HEK293 (cell line): ENCODE results near the gene S100A3.

Source experiments
- EGR2 ChIP-seq: fragments of 450-650 bp; formaldehyde crosslinking; IDR thresholded peaks from 2 replicates; pipeline ENCODE4 v1.5.1; 2016; ENCODE audit warnings: low read depth, missing biosample characterization, missing genetic modification characterization
- GLI2 ChIP-seq: fragments of 450-650 bp; formaldehyde crosslinking; IDR thresholded peaks from 2 replicates; pipeline ENCODE4; 2017; ENCODE audit warnings: missing biosample characterization, missing genetic modification characterization, low read depth, borderline replicate concordance
- GLIS2 ChIP-seq: fragments of 450-650 bp; formaldehyde crosslinking; IDR thresholded peaks from 2 replicates; pipeline ENCODE4 v1.5.1; 2016; ENCODE audit warnings: missing biosample characterization, missing genetic modification characterization
- KLF16 ChIP-seq: fragments of 450-650 bp; formaldehyde crosslinking; IDR thresholded peaks from 2 replicates; pipeline ENCODE4 v1.5.1; 2017; ENCODE audit warnings: missing biosample characterization, missing genetic modification characterization
- OSR2 ChIP-seq: fragments of 450-650 bp; formaldehyde crosslinking; IDR thresholded peaks from 2 replicates; pipeline ENCODE4 v1.5.1; 2016; ENCODE audit warnings: missing biosample characterization, missing genetic modification characterization
- RBAK ChIP-seq: fragments of 450-650 bp; formaldehyde crosslinking; IDR thresholded peaks from 2 replicates; pipeline ENCODE4 v1.5.1; 2016; ENCODE audit warnings: missing biosample characterization, missing genetic modification characterization
- SP7 ChIP-seq: fragments of 450-650 bp; formaldehyde crosslinking; IDR thresholded peaks from 2 replicates; pipeline ENCODE4 v1.5.1; 2016; ENCODE audit warnings: missing biosample characterization, missing genetic modification characterization
- ZBTB21 ChIP-seq: fragments of 450-650 bp; formaldehyde crosslinking; IDR thresholded peaks from 2 replicates; pipeline ENCODE4 v1.5.1; 2017; ENCODE audit warnings: missing biosample characterization, missing genetic modification characterization
- ZNF121 ChIP-seq: fragments of 450-650 bp; formaldehyde crosslinking; IDR thresholded peaks from 2 replicates; pipeline ENCODE4 v1.5.1; 2016; ENCODE audit warnings: missing biosample characterization, missing genetic modification characterization
- ZNF140 ChIP-seq: fragments of 450-650 bp; formaldehyde crosslinking; IDR thresholded peaks from 2 replicates; pipeline ENCODE4 v1.5.1; 2016; ENCODE audit warnings: missing biosample characterization, missing genetic modification characterization
- ZNF174 ChIP-seq: fragments of 450-650 bp; formaldehyde crosslinking; IDR thresholded peaks from 2 replicates; pipeline ENCODE4 v1.5.0; 2017; ENCODE audit warnings: missing biosample characterization, mild to moderate bottlenecking, missing genetic modification characterization
- ZNF18 ChIP-seq: fragments of 450-650 bp; formaldehyde crosslinking; IDR thresholded peaks from 2 replicates; pipeline ENCODE4 v1.5.1; 2016; ENCODE audit warnings: missing biosample characterization, missing genetic modification characterization
- ZNF2 ChIP-seq: fragments of 450-650 bp; formaldehyde crosslinking; IDR thresholded peaks from 2 replicates; pipeline ENCODE4 v1.5.1; 2016; ENCODE audit warnings: missing biosample characterization, missing genetic modification characterization
- ZNF23 ChIP-seq: fragments of 450-650 bp; formaldehyde crosslinking; IDR thresholded peaks from 2 replicates; pipeline ENCODE4 v1.5.1; 2016; ENCODE audit warnings: missing biosample characterization, missing genetic modification characterization, borderline replicate concordance
- ZNF24 ChIP-seq: fragments of 450-650 bp; formaldehyde crosslinking; IDR thresholded peaks from 2 replicates; pipeline ENCODE4 v1.5.1; 2016; ENCODE audit warnings: missing biosample characterization, missing genetic modification characterization
- ZNF266 ChIP-seq: fragments of 450-650 bp; formaldehyde crosslinking; IDR thresholded peaks from 2 replicates; pipeline ENCODE4 v1.5.1; 2016; ENCODE audit warnings: missing biosample characterization, missing genetic modification characterization, low read depth
- ZNF398 ChIP-seq: fragments of 450-650 bp; formaldehyde crosslinking; IDR thresholded peaks from 2 replicates; pipeline ENCODE4 v1.5.1; 2017; ENCODE audit warnings: missing biosample characterization, missing genetic modification characterization
- ZNF529 ChIP-seq: fragments of 450-650 bp; formaldehyde crosslinking; IDR thresholded peaks from 2 replicates; pipeline ENCODE4 v1.5.1; 2017; ENCODE audit warnings: missing genetic modification characterization, missing biosample characterization; ENCODE audit not compliant: insufficient replicate concordance
- ZNF558 ChIP-seq: fragments of 450-650 bp; formaldehyde crosslinking; IDR thresholded peaks from 2 replicates; pipeline ENCODE4 v1.5.1; 2016; ENCODE audit warnings: missing biosample characterization, missing genetic modification characterization
- ZNF623 ChIP-seq: fragments of 450-650 bp; formaldehyde crosslinking; IDR thresholded peaks from 2 replicates; pipeline ENCODE4 v1.5.1; 2016; ENCODE audit warnings: missing biosample characterization, missing genetic modification characterization
- ZNF76 ChIP-seq: fragments of 450-650 bp; formaldehyde crosslinking; IDR thresholded peaks from 2 replicates; pipeline ENCODE4; 2016; ENCODE audit warnings: low read depth, missing biosample characterization, missing genetic modification characterization, borderline replicate concordance
- TF ChIP-seq, protein P1 (sequence below): fragments of 450-650 bp; formaldehyde crosslinking; IDR thresholded peaks from 2 replicates; pipeline ENCODE4 v1.5.1; 2016; ENCODE audit warnings: missing biosample characterization, missing genetic modification characterization, low read depth
- TF ChIP-seq, protein P2 (sequence below): fragments of 450-650 bp; formaldehyde crosslinking; IDR thresholded peaks from 2 replicates; pipeline ENCODE4 v1.5.1; 2017; ENCODE audit warnings: missing biosample characterization, missing genetic modification characterization
- TF ChIP-seq, protein P3 (sequence below): fragments of 450-650 bp; formaldehyde crosslinking; IDR thresholded peaks from 2 replicates; pipeline ENCODE4 v1.5.1; 2016; ENCODE audit warnings: missing biosample characterization, missing genetic modification characterization

S100A3 gene

DNA sequence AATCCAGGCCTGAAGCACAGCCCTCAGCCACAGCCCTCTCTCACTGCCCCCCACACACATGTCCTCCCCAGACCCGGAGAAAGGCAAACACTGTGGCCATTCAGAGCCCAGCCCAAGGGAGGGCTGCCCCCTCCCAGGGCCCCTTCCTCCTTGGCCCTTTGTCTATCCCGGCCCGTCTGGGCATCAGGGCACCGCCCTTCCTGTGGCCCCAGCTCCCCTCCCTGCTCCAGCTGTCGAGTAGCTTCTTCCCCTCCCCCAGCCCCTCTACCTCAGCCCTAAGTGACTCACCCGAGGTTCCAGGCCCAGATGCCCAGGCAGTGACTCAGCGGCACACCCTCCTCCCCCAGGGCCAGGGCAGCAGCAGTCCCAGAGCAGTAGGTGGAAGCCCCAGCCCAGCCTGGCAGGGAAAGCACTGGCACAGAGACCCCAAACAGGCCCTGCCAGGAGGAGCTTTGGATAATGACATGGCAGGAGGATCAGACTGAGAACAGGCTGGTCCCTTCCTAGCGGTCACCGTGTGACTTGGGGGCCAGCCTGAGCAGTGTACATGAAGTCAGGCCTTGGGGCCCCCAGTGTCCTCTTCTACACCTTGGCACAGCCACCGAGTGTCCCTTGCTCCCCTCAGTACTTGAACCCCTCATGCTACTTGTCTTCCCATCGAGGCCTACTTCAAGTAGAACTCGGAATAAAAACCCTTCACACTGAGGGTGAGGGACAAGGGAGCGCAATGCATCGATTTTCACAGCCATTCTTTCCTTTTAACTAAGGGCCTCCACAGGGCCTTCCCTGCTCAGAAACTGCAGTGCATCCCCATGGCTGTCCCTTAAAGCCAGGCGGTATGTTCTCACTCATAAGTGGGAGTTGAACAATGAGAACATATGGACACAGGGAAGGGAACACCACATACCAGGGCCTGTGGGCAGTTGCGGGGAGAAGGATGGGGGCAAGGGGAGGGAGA lies 17.6 kb upstream of the S100A3 start (continued):
- no peak for TF ChIP-seq ZNF23
- peak; percentile 86 for TF ChIP-seq KLF16 (tag by site-specific recombination)
- peak; percentile 56; the same call in 1 of the 2 replicates for TF ChIP-seq OSR2 (tag by site-specific recombination)
- no peak for TF ChIP-seq RBAK (tag by site-specific recombination)
- peak; percentile 79 for TF ChIP-seq ZBTB21 (tag by site-specific recombination)
- peak; percentile 65 for TF ChIP-seq ZNF76 (tag by site-specific recombination)
- peak; percentile 99 for TF ChIP-seq ZNF398
- peak; percentile 23; the same call in 1 of the 2 replicates for TF ChIP-seq ZNF2 (tag by site-specific recombination)
- no peak for TF ChIP-seq GLI2 (tag by site-specific recombination)
- peak; percentile 18; the same call in 1 of the 2 replicates for TF ChIP-seq ZNF623
- TF ChIP-seq ZNF18 = no peak
- peak; percentile 79 for TF ChIP-seq EGR2 (tag by site-specific recombination)
- TF ChIP-seq ZNF558 (tag by site-specific recombination) = peak; percentile 65; the same call in 1 of the 2 replicates
- TF ChIP-seq, protein P1, sequence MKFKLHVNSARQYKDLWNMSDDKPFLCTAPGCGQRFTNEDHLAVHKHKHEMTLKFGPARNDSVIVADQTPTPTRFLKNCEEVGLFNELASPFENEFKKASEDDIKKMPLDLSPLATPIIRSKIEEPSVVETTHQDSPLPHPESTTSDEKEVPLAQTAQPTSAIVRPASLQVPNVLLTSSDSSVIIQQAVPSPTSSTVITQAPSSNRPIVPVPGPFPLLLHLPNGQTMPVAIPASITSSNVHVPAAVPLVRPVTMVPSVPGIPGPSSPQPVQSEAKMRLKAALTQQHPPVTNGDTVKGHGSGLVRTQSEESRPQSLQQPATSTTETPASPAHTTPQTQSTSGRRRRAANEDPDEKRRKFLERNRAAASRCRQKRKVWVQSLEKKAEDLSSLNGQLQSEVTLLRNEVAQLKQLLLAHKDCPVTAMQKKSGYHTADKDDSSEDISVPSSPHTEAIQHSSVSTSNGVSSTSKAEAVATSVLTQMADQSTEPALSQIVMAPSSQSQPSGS = no peak
- no peak for TF ChIP-seq ZNF121
- TF ChIP-seq SP7 (tag by site-specific recombination) = peak; percentile 97
- no peak for TF ChIP-seq ZNF174
- TF ChIP-seq ZNF24 (tag by site-specific recombination) = peak; percentile 89
- no peak for TF ChIP-seq ZNF529 (tag by site-specific recombination)
- TF ChIP-seq, protein P2, sequence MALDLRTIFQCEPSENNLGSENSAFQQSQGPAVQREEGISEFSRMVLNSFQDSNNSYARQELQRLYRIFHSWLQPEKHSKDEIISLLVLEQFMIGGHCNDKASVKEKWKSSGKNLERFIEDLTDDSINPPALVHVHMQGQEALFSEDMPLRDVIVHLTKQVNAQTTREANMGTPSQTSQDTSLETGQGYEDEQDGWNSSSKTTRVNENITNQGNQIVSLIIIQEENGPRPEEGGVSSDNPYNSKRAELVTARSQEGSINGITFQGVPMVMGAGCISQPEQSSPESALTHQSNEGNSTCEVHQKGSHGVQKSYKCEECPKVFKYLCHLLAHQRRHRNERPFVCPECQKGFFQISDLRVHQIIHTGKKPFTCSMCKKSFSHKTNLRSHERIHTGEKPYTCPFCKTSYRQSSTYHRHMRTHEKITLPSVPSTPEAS (tag by site-specific recombination) = peak; percentile 61
- no peak for TF ChIP-seq ZNF140 (tag by site-specific recombination)
- TF ChIP-seq GLIS2 = peak; percentile 97
- TF ChIP-seq, protein P3, sequence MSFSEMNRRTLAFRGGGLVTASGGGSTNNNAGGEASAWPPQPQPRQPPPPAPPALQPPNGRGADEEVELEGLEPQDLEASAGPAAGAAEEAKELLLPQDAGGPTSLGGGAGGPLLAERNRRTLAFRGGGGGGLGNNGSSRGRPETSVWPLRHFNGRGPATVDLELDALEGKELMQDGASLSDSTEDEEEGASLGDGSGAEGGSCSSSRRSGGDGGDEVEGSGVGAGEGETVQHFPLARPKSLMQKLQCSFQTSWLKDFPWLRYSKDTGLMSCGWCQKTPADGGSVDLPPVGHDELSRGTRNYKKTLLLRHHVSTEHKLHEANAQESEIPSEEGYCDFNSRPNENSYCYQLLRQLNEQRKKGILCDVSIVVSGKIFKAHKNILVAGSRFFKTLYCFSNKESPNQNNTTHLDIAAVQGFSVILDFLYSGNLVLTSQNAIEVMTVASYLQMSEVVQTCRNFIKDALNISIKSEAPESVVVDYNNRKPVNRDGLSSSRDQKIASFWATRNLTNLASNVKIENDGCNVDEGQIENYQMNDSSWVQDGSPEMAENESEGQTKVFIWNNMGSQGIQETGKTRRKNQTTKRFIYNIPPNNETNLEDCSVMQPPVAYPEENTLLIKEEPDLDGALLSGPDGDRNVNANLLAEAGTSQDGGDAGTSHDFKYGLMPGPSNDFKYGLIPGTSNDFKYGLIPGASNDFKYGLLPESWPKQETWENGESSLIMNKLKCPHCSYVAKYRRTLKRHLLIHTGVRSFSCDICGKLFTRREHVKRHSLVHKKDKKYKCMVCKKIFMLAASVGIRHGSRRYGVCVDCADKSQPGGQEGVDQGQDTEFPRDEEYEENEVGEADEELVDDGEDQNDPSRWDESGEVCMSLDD (tag by site-specific recombination) = peak; percentile 94
- no peak for TF ChIP-seq ZNF266 (tag by site-specific recombination)
